ENCODE measurements around the gene NLE1.
A peak's percentile ranks its signal among the peaks of the same experiment; 100 is the strongest.
"Not testable (repeated sequence)": the region's sequence is repeated elsewhere in the genome, so short reads cannot be mapped to it uniquely, and the experiment has no call there.

The NLE1 gene

GRCh38 chr17:35141681-35142466, at the start of gene NLE1:
Gene NLE1, minus strand, starts transcription at chr17:35142303. Its CDS starts 28 bp downstream, at chr17:35142275.
- peak; percentile 91 to 92 for DNase-seq

DNA sequence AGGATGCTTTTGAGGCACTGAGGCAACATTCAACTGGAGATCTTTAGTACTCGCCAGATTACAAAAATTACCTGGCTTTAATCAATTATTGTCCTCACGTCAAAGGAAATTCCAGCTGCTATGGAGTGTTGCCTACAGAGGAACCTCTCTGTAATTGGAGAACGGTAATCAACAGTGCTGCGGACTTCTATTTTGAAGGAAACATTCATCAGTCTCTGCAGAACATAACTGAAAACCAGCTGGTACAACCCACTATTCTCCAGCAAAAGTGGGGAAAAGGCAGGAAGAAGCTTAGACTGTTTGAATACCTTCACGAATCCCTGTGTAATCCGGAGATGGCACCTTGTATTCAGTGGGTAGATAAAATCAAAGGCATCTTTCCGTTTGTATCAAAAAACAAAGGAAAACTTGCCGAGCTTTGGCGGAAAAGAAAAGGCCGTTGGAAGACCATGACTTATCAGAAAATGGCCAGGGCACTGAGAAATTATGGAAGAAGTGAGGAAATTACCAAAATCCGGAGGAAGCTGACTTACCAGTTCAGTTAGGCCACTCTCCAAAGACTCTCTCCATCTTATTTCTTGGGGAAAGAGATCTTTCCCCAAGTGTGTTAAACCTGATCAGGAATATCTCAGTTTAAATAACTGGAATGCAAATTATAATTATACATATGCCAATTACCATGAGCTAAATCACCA, 49.0 kb upstream of the NLE1 start:
- DNase-seq: no peak

DNA sequence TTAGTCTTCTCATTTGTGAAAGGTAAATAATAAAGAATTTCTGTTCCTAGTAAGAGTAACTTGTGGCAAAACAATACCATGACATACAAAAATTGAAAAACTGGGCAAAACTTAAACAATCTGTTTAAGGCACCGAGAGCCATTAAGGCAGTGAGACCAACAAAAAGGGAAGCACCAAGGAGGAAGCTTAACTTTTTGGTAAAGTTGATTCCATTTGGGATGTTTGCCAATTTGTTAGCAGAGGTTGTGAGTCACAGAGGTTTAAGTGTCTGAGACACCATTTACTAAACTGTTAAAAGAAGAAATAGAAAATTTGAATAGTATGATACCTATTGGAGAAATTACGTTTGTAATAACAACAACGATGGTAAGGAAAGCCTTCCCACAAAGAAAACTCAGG, 47.2 kb upstream of the NLE1 start:
- no peak for DNase-seq

DNA sequence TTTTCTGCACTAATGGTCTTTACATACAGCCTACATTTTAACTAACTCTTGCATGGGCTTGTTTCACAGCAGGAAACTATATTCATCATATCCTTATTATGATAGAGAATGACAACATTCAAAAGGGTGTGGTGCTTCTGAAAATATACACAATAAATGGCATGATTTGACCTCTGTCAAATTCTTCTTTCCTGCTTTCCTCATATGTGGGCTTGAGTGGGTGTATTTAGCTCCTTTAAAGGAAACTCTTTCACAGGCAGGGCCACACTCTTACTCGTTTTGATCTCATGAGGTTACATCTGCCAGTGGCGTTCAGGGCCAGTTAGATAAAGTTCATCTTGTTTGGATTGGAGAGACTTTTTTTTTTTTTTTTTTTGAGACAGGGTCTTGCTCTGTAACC, 46.0 kb upstream of the NLE1 start:
- no peak for DNase-seq

GRCh38 chr17:35187481-35187880, 45.4 kb upstream of the NLE1 start:
- DNase-seq: no peak

DNA sequence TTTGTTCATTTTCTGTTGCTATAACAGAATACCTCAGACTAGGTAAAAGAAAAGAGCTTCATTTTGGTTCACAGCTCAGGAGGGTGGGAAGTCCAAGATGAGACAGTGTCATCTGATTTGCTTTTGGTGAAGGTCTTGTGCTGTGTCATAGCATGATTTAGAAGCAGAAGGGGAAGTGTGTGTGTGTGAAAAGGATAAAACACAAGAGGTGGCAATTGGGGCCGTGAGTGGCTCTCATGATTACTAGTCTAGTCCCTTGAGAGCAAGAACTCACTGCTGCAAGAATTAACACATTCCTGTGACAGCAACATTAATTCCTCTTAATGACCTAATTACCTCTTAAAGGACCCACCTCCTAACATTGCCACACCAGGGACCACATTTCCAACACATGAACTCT, 43.7 kb upstream of the NLE1 start:
- no peak for DNase-seq

DNA sequence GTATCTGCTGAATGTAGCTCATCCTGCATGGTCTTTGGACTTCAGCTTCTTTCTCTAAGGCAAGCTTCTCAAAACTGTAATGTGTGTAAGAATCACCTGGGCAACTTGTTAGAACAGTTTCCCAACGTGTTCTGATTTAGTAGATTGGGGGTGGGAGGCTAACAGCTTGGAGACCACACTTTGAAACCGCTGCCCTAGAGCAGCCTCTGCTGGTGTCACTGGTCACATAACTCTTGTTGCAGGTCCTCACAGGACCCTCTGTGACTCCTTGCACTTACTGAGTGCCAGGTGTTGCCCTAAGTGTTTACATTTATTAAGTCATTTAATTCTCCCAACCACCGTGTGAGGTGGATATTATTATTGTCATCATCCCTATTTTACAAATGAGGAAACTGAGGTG, 42.2 kb upstream of the NLE1 start:
- DNase-seq: no peak

DNA sequence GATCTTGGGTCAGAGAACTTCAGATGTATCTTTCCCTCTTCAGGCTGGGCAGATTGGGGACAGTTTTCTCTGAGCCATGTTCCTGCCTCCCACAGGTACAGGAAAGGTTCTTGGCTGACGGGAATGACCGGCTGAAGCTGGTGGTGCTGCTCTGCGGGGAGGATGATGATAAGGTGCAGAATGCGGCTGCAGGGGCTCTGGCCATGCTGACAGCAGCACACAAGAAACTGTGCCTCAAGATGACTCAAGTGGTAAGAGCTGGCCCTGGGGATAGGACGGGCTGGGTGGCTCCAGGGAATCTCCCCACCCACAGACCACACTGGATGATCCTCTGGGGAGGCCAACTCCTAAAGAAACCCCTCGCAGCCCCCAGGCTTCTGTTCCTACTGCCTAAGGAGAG, 41.2 kb upstream of the NLE1 start:
- no peak for DNase-seq

DNA sequence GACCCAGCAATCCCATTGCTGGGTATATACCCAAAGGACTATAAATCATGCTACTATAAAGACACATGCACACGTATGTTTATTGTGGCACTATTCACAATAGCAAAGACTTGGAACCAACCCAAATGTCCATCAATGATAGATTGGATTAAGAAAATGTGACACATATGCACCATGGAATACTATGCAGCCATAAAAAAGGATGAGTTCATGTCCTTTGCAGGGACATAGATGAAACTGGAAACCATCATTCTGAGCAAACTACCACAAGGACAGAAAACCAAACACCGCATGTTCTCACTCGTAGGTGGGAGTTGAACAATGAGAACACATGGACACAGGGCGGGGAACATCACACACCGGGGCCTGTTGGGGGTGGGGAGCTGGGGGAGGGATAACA, 37.3 kb upstream of the NLE1 start:
- not testable (repeated sequence) for DNase-seq

DNA sequence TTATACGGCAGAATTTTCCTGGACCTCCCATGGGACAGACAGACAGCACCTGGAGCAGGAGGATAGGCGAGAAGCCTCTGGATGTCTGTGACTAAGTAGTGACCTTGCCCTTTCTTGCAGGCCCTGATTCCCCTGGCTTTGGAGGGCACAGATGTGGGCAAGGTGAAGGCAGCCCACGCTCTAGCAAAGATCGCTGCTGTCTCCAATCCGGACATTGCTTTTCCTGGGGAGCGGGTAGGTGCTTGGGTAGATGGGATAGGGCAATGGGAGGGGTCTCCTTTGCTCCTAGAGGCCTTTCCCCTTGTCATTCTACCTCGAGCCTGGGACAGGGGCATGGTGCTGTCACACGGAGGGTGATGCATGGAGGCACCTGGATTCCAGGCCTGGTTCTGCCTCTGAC, 34.8 kb upstream of the NLE1 start:
- peak in 1 of 2 donors; percentile 15 for DNase-seq

DNA sequence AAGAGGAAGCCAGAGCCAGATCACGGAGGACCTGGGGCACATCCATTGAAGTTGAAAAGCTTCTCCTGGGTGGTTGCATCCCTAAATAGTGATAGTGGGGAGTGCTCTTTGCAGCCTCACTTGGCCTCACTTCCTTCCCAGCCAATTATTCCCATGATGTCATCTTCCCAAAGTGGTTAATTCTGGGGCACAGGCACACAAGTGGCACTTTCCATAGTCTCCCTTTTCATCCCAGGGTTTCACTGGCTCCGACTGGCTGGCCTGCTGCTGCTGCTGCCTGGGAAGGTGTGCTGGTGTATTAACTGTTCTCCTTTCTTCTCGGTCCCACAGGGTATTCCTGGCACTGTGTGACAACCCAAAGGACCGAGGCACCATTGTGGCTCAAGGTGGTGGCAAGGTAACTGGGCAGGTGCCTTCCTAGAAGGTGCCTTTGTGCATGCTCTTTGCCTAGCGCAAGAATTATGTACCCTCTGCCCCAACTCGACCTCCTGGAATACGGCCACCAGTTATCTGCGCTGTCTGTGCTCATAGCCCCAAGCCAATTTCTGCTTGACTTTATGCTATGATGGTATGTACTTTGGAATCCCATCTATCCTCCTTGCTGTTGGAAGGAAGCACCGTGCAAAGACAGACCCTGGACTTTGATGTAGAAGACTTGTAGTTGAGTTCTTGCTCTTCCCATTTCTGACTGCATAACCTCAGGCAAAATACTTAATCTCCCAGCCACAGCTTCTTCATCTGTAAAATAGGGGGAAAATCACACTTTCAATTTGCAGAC, 33.7 kb upstream of the NLE1 start:
- peak in 1 of 2 donors; percentile 14 for DNase-seq

GRCh38 chr17:35174835-35175334, 32.8 kb upstream of the NLE1 start:
- DNase-seq: peak in 1 of 2 donors; percentile 15

DNA sequence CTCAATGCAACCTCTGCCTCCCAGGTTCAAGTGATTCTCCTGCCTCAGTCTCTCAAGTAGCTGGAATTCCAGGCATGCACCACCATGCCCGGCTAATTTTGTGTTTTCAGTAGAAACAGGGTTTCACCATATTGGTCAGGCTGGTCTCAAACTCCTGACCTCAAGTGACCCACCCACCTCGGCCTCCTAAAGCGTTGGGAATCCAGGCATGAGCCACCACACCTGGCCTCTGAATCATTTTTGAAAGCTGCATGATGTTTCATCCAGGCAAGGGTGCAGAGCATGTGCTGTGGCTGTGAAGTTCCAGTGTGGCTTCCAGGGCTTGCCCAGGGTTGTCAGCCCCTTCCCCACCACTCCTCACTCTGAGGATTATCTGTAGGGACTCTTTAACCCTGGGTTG, 30.2 kb upstream of the NLE1 start:
- not testable (repeated sequence) for DNase-seq

GRCh38 chr17:35171834-35172233, 29.7 kb upstream of the NLE1 start:
- no peak for DNase-seq

DNA sequence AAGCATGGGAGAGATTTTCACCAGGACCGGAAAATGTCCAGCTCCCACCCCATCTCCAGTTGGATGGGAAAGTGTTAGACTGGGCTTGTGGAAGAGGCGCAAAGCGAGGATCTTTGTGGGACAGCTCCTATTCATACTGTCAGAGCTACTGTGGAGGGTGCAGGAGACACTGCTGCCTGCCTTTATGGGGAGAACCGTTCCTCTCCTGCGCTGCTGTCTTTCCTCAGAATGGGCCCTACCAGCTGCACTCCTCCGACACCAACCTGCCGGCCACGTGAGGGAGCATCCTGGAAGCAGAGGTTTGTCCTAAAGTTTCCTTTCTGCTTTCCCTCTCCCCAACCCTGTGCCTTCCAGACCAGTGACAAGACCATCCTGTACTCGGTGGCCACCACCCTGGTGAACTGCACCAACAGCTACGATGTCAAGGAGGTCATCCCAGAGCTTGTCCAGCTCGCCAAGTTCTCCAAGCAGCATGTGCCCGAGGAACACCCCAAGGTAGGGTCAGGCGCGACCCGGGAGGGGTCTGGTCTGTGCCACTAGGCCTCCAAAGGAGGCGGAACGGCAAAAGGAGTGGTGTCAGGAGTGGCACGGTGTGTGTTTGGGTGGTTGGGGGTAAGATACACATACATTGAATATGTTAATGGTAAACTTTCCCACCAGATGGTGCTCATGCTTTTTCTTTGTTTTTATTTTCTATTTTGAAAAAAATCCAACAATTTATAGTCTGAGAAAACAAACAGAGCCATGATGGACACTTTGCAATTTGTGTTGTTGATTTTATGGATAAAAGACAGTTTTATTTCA, 29.1 kb upstream of the NLE1 start:
- DNase-seq: peak in 1 of 2 donors; percentile 34

DNA sequence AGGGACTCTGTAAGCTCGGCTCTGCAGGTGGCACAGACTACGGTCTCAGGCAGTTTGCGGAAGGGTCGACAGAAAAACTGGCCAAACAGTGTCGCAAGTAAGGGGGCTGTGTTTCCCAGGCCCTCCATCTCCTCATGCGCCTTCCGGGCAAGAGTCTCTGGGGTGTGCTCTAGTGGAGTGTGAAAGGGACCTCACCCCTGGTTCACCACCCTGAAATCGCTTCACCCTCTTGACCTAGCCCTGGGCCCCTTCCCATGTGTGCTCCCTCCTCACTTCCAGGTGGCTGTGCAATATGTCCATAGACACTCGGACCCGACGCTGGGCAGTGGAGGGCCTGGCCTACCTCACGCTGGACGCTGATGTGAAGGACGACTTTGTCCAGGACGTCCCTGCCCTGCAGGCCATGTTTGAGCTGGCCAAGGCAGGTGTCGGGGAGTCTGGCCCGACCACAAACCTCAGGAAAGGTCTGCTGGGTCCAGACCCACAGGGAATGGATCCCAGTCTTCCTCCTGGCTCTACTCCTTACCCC, 27.8 kb upstream of the NLE1 start:
- DNase-seq: no peak

GRCh38 chr17:35167666-35168065, 25.6 kb upstream of the NLE1 start:
- no peak for DNase-seq

- DNase-seq: no peak
Observed at GRCh38 chr17:35167046-35167445, 24.9 kb upstream of the NLE1 start.

GRCh38 chr17:35166526-35166925, 24.4 kb upstream of the NLE1 start:
- no peak for DNase-seq

- DNase-seq: no peak
Observed at GRCh38 chr17:35164716-35165115, 22.6 kb upstream of the NLE1 start.

- DNase-seq: no peak
Observed at GRCh38 chr17:35163886-35164285, 21.8 kb upstream of the NLE1 start.

- no peak for DNase-seq
Observed at GRCh38 chr17:35162755-35163154, 20.7 kb upstream of the NLE1 start.
